Activated B cell treated with CpG ODN at 0.5 μM for 24 hours (primary cell): ENCODE data around the gene NIT1. TPM values are rescaled to one million over a fixed set of nuclear protein-coding genes. Genes with fewer than 3 reads are reported as not detected.

Experiments
- ATAC-seq: fragments of 200-7000 bp; cut with Tn5 transposase; one replicate; pipeline ENCODE4 v1.10.0; 2021; ENCODE audit warnings: low read depth, mild to moderate bottlenecking, moderate library complexity
- CTCF ChIA-PET: fragments of 350-600 bp; sonication (Branson Sonifier 250); formaldehyde crosslinking; loops from one replicate; lab custom pipeline; 2021; ENCODE audit warnings: antibody characterized with exemption; lab: Charles Lee
- POLR2A ChIA-PET: fragments of 350-600 bp; sonication (Branson Sonifier 250); formaldehyde crosslinking; loops from one replicate; lab custom pipeline; 2021; ENCODE audit warnings: antibody characterized with exemption; lab: Charles Lee
- DNase-seq: peaks from one replicate; pipeline ENCODE4 v3.0.0; 2022
- H3K27ac Mint-ChIP-seq: one replicate; pipeline ENCODE4 v1.8.0; 2020; ENCODE audit warnings: mixed read lengths
- H3K27me3 Mint-ChIP-seq: one replicate; pipeline ENCODE4 v1.8.0; 2021; ENCODE audit warnings: mixed read lengths
- H3K36me3 Mint-ChIP-seq: one replicate; pipeline ENCODE4 v1.8.0; 2021; ENCODE audit warnings: low read depth, mixed read lengths
- H3K4me1 Mint-ChIP-seq: one replicate; pipeline ENCODE4 v1.8.0; 2021; ENCODE audit warnings: mixed read lengths
- H3K4me3 Mint-ChIP-seq: one replicate; pipeline ENCODE4 v1.8.0; 2020; ENCODE audit warnings: mild to moderate bottlenecking, mixed read lengths
- H3K9me3 Mint-ChIP-seq: one replicate; pipeline ENCODE4 v1.8.0; 2020; ENCODE audit warnings: mixed read lengths
- intact Hi-C: fragments of 100-400 bp; cut with micrococcal nuclease; formaldehyde crosslinking; loops from one replicate; pipeline ENCODE4 v1.15.1; 2024
- total RNA-seq: library from RNA; stranded (reverse); gene quantifications from 2 replicates; pipeline ENCODE4 v1.2.3, GENCODE V29; 2022
- TF ChIP-seq, protein P1 (sequence below): fragments of 200-600 bp; IDR thresholded peaks from one replicate; pipeline ENCODE4 v1.8.0; 2022; ENCODE audit warnings: antibody characterized with exemption, mild to moderate bottlenecking

Gene NIT1
- total RNA-seq, 1 donor from 2014 or later, result 43.9 TPM

DNA sequence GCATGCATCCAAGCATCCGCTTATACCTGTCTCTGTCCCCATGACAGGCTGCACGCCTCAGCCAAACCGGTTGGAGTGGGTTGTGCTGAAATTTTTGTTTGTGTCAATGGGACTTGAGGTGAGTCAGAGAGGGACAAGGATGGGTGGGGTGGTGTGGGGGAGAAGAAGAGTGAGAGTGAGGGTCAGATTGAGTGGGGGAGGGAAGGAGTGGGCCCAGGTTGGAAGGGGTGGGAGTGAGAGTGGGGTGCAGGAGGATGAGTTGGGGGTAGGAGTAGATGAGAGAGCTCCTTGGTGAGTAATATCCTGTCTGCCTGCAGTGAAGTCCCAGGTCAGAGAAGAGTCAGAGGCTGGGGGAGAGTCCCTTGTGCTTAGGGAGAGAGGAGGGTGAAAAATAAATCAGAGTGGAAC, 25.3 kb upstream of the NIT1 start:
- Mint-ChIP-seq H3K27ac (no peak overlapping the region), H3K4me1 (peaks cover 24% of the 10 kb centered on the region), H3K9me3 (no peaks in the 10 kb centered on the region), H3K27me3 (no peaks in the 10 kb centered on the region), H3K36me3 (no peaks in the 10 kb centered on the region), H3K4me3 (no peak overlapping the region)
- TF ChIP-seq, protein P1, sequence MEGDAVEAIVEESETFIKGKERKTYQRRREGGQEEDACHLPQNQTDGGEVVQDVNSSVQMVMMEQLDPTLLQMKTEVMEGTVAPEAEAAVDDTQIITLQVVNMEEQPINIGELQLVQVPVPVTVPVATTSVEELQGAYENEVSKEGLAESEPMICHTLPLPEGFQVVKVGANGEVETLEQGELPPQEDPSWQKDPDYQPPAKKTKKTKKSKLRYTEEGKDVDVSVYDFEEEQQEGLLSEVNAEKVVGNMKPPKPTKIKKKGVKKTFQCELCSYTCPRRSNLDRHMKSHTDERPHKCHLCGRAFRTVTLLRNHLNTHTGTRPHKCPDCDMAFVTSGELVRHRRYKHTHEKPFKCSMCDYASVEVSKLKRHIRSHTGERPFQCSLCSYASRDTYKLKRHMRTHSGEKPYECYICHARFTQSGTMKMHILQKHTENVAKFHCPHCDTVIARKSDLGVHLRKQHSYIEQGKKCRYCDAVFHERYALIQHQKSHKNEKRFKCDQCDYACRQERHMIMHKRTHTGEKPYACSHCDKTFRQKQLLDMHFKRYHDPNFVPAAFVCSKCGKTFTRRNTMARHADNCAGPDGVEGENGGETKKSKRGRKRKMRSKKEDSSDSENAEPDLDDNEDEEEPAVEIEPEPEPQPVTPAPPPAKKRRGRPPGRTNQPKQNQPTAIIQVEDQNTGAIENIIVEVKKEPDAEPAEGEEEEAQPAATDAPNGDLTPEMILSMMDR, result no peak
- intact Hi-C loops, result no loop called here
- ATAC-seq (no peak), DNase-seq (no peak)
- CTCF ChIA-PET, result interaction anchor here (1.6 kb wide), 1 partner anchor 22 kb away, joined by 4 read pairs; the partner anchor contains the start of gene ARHGAP30
- POLR2A ChIA-PET, result interaction anchor here (0.6 kb wide), 1 partner anchor 48 kb away, joined by 3 read pairs; no protein-coding TSS in a partner anchor

DNA sequence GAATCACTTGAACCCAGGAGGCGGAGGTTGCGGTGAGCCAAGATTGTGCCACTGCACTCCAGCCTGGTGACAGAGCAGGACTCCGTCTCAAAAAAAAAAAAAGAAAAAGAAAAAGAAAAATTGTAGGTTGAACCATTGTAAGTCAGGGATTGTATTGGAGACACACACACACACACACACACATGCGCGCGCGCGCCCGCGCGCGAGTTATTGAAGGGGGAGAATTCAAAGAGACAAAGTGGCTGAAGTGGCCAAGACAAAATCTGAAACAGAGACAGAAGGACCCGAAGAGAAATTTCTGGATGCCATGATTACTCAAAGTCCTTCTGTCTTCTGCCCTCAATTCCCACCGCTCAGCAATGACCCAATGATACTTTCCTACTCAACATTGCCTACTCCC, 23.4 kb upstream of the NIT1 start:
- H3K36me3 Mint-ChIP-seq, result peaks cover 4% of the 10 kb centered on the region
- H3K4me1 Mint-ChIP-seq, result peaks cover 36% of the 10 kb centered on the region
- intact Hi-C loops, result no loop called here
- DNase-seq (no peak), ATAC-seq (no peak)
- TF ChIP-seq, protein P1, result no peak
- H3K27me3 Mint-ChIP-seq, result no peaks in the 10 kb centered on the region
- H3K9me3 Mint-ChIP-seq, result no peaks in the 10 kb centered on the region
- no peak overlapping the region for H3K27ac Mint-ChIP-seq
- no peak overlapping the region for H3K4me3 Mint-ChIP-seq
- CTCF ChIA-PET, result interaction anchor here (5.7 kb wide), 1 partner anchor 25 kb away, joined by 95 read pairs; the partner anchor contains the start of gene ARHGAP30
- POLR2A ChIA-PET, result interaction anchor here (0.7 to 5.7 kb wide), 3 partner anchors 25 to 56 kb away, joined by 4 to 74 read pairs (median 6); partner anchors contain the start of genes ARHGAP30 and DEDD

DNA sequence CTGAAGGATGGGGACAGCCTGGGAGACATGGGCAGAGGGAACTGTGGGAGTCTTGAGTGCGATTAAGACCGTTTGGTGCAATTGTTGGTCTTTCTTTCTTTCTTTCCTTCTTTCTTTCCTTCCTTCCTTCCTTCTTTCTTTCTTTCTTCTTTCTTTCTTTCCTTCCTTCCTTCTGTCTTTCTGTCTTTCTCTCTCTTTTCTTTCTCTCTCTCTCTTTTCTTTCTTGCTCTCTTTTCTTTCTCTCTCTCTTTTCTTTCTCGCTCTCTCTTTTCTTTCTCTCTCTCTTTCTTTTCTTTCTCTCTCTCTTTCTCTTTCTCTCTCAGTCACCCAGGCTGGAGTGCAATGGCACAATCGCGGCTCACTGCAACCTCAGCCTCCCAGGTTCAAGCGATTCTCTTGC, 22.7 kb upstream of the NIT1 start:
- Mint-ChIP-seq H3K36me3 (peaks cover 10% of the 10 kb centered on the region), H3K4me3 (no peak overlapping the region), H3K27me3 (no peaks in the 10 kb centered on the region), H3K27ac (no peak overlapping the region), H3K9me3 (no peaks in the 10 kb centered on the region), H3K4me1 (peaks cover 36% of the 10 kb centered on the region)
- ChIA-PET CTCF (interaction anchor here (5.7 to 7.1 kb wide), 2 partner anchors 25 to 98 kb away, joined by 79 to 95 read pairs; partner anchors contain the start of gene ARHGAP30), POLR2A (interaction anchor here (0.7 to 6.4 kb wide), 4 partner anchors 26 to 74 kb away, joined by 4 to 79 read pairs (median 45); partner anchors contain the start of genes ARHGAP30, F11R and USF1)
- intact Hi-C loops, result loop anchor here (5.0 kb wide), 2 partner anchors 83 to 383 kb away; partner anchors contain the start of gene CD48
- ATAC-seq (no peak), DNase-seq (no peak)
- TF ChIP-seq, protein P1, result peak; percentile 28

DNA sequence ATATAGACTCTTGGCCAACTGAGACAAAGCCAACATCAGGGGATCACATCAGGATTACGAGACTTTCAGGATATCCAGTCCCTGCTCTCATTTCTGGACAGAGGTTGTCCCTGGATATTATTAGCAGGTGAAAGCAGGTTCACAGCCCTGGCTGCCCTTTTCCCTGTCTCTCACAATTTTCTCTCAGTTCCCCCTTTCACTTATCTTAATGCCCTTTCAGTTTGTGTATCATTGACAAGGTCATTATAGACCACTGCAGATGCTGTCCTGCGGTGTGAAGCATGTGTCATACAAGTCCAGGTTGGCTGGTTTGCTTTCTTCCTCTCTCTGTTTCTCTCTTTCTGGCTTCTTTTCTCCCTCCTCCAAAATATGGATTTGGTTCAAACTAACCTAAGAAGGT, 21.9 kb upstream of the NIT1 start:
- TF ChIP-seq, protein P1, result no peak
- ChIA-PET POLR2A (interaction anchor here (0.5 to 6.4 kb wide), 6 partner anchors 11 to 98 kb away, joined by 3 to 79 read pairs (median 10); partner anchors contain the start of genes ARHGAP30, F11R and USF1), CTCF (interaction anchor here (2.6 to 7.1 kb wide), 3 partner anchors 26 to 99 kb away, joined by 31 to 95 read pairs (median 79); partner anchors contain the start of genes ARHGAP30 and TSTD1)
- Mint-ChIP-seq H3K4me1 (peaks cover 36% of the 10 kb centered on the region), H3K4me3 (peak overlapping the region; percentile 54), H3K27me3 (no peaks in the 10 kb centered on the region), H3K36me3 (peaks cover 17% of the 10 kb centered on the region), H3K9me3 (no peaks in the 10 kb centered on the region), H3K27ac (peak overlapping the region; percentile 93)
- intact Hi-C loops, result loop anchor here (5.0 kb wide), 2 partner anchors 84 to 384 kb away; partner anchors contain the start of gene CD48
- peak; percentile 19 for ATAC-seq
- DNase-seq, result no peak

DNA sequence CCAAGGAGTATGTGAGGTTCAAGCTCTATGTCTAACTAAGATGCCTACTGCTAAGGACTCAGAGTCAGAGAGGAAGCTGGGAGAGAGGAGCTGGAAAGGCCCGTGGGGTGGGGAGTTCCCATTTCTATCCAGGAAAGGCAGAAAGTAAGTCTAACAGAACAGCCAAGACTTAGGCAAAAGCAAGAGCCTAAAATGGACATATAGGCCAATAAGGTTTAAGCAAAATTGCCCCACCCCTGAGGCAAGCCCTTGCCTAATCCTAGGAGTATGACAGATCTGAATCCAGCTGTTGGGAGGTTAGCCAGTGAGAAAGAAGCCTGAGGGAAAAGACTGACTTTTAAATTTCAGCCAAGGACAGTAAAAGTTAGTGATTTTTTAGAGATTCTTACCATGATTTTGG, 21.4 kb upstream of the NIT1 start:
- CTCF ChIA-PET, result interaction anchor here (1.0 to 7.1 kb wide), 12 partner anchors 15 to 286 kb away, joined by 3 to 95 read pairs (median 7); partner anchors contain the start of genes ARHGAP30, DEDD, F11R and ITLN2
- H3K36me3 Mint-ChIP-seq, result peaks cover 21% of the 10 kb centered on the region
- DNase-seq (no peak), ATAC-seq (no peak)
- POLR2A ChIA-PET, result interaction anchor here (0.6 to 6.4 kb wide), 11 partner anchors 17 to 301 kb away, joined by 3 to 79 read pairs (median 5); partner anchors contain the start of genes ARHGAP30, DEDD, F11R and USF1
- H3K27me3 Mint-ChIP-seq, result no peaks in the 10 kb centered on the region
- H3K9me3 Mint-ChIP-seq, result no peaks in the 10 kb centered on the region
- H3K4me1 Mint-ChIP-seq, result peaks cover 36% of the 10 kb centered on the region
- H3K27ac Mint-ChIP-seq, result peak overlapping the region; percentile 93
- TF ChIP-seq, protein P1, result no peak
- peak overlapping the region; percentile 54 for H3K4me3 Mint-ChIP-seq
- intact Hi-C loops, result loop anchor here (5.0 kb wide), 2 partner anchors 84 to 384 kb away; partner anchors contain the start of gene CD48
